ENCODE measurements around the gene MLPH. TPM values are rescaled to one million over a fixed set of nuclear protein-coding genes. Genes with fewer than 3 reads are reported as not detected.
A peak's percentile ranks its signal among the peaks of the same experiment; 100 is the strongest.

The MLPH gene
- total and polyA plus RNA-seq, 2 of the 13 experiments (the other 11 are each of a cell fraction or from before 2014, with no cell fraction given) = 0.12 TPM; not detected in 1

DNA sequence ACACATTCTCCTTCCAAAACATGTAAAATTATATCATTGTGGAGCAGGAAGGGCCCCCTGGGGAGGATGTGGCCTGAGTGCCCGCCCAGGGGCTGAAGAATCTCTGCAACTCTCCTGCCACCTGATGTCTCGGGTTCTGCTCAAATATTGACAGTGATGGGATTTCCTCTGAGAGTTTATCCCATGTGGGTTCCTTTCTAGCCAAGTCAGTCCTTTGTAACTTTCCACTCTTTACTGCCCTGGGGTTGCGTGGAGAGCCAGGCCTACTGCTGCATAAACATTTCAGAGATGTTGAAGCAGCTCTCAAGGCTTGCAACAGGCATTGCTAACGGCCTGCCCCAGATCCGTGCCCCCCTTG lies 107.4 kb downstream of the MLPH start (continued):
- TF ChIP-seq, protein P1, sequence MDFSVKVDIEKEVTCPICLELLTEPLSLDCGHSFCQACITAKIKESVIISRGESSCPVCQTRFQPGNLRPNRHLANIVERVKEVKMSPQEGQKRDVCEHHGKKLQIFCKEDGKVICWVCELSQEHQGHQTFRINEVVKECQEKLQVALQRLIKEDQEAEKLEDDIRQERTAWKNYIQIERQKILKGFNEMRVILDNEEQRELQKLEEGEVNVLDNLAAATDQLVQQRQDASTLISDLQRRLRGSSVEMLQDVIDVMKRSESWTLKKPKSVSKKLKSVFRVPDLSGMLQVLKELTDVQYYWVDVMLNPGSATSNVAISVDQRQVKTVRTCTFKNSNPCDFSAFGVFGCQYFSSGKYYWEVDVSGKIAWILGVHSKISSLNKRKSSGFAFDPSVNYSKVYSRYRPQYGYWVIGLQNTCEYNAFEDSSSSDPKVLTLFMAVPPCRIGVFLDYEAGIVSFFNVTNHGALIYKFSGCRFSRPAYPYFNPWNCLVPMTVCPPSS (IDR thresholded peaks at IDR 0.05) = no peak
- peak; percentile 71; the same call in 1 of the 2 replicates for TF ChIP-seq BCL6 (CRISPR knock-in tag; IDR thresholded peaks at IDR 0.05)
- TF ChIP-seq DNMT3B (CRISPR knock-in tag; conservative IDR thresholded peaks at IDR 0.05) = 0 out of 2 replicates have a peak, but pooled peaks have one; percentile 12
- TF ChIP-seq, protein P2, sequence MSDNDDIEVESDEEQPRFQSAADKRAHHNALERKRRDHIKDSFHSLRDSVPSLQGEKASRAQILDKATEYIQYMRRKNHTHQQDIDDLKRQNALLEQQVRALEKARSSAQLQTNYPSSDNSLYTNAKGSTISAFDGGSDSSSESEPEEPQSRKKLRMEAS (IDR thresholded peaks at IDR 0.05) = peak; percentile 15; the same call in 1 of the 2 replicates
- no peak for TF ChIP-seq ZBTB40 (IDR thresholded peaks at IDR 0.05)
- no peak for TF ChIP-seq ZBTB40 (CRISPR knock-in tag; IDR thresholded peaks at IDR 0.05)
- no peak for TF ChIP-seq HNRNPL (IDR thresholded peaks at IDR 0.05; ENCODE audit: low read depth, low read length)
- peak; percentile 62; the same call in 1 of the 2 replicates for TF ChIP-seq MEIS2 (CRISPR knock-in tag; IDR thresholded peaks at IDR 0.05)
- no peak for TF ChIP-seq SRSF9 (IDR thresholded peaks at IDR 0.05; ENCODE audit: borderline replicate concordance, insufficient read depth, low read depth, low read length, poor library complexity, severe bottlenecking)
- TF ChIP-seq, protein P3, sequence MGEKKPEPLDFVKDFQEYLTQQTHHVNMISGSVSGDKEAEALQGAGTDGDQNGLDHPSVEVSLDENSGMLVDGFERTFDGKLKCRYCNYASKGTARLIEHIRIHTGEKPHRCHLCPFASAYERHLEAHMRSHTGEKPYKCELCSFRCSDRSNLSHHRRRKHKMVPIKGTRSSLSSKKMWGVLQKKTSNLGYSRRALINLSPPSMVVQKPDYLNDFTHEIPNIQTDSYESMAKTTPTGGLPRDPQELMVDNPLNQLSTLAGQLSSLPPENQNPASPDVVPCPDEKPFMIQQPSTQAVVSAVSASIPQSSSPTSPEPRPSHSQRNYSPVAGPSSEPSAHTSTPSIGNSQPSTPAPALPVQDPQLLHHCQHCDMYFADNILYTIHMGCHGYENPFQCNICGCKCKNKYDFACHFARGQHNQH (CRISPR knock-in tag; IDR thresholded peaks at IDR 0.05) = peak; percentile 47; the same call in 1 of the 2 replicates
- TF ChIP-seq ZNF136 (CRISPR knock-in tag; IDR thresholded peaks at IDR 0.05; ENCODE audit: low read depth) = no peak
- no peak; the same call in 1 of the 2 replicates for TF ChIP-seq ZNF362 (CRISPR knock-in tag; IDR thresholded peaks at IDR 0.05; ENCODE audit: borderline replicate concordance)
- TF ChIP-seq THYN1 (CRISPR knock-in tag; IDR thresholded peaks at IDR 0.05; ENCODE audit: borderline replicate concordance, low read depth) = 0 out of 2 replicates have a peak, but pooled peaks have one; percentile 5
- TF ChIP-seq, protein P4, sequence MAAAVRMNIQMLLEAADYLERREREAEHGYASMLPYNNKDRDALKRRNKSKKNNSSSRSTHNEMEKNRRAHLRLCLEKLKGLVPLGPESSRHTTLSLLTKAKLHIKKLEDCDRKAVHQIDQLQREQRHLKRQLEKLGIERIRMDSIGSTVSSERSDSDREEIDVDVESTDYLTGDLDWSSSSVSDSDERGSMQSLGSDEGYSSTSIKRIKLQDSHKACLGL (CRISPR knock-in tag; IDR thresholded peaks at IDR 0.05) = 0 out of 2 replicates have a peak, but pooled peaks have one; percentile 18
- 0 out of 2 replicates have a peak, but pooled peaks have one; percentile 3 for TF ChIP-seq ZFYVE20 (CRISPR knock-in tag; IDR thresholded peaks at IDR 0.05; ENCODE audit: borderline replicate concordance, low read depth)
